SK-N-SH treated with all-trans-retinoic acid at 6 μM for 48 hours (cell line): ENCODE results near the gene DHRS7B.

Experiments
- ATAC-seq: fragments of 200-7000 bp; cut with Tn5 transposase; 3 replicates; pipeline ENCODE4 v1.9.1; 2020; ENCODE audit warnings: mild to moderate bottlenecking, moderate library complexity
- ARNTL ChIP-seq: fragments of 450-650 bp; formaldehyde crosslinking; IDR thresholded peaks from 2 replicates; pipeline ENCODE4 v1.5.0; 2020; ENCODE audit warnings: low read depth, mild to moderate bottlenecking, moderate library complexity, borderline replicate concordance
- BACH2 ChIP-seq: fragments of 250-450 bp; sonication (Bioruptor Pico); IDR thresholded peaks from 2 replicates; pipeline ENCODE4 v1.9.0; 2021; ENCODE audit warnings: mild to moderate bottlenecking, borderline replicate concordance
- CREB5 ChIP-seq: fragments of 250-450 bp; sonication (Bioruptor Pico); IDR thresholded peaks from 2 replicates; pipeline ENCODE4 v1.5.1; 2020; ENCODE audit warnings: low read depth, mild to moderate bottlenecking, moderate library complexity
- CSDC2 ChIP-seq: fragments of 250-450 bp; sonication (Bioruptor Pico); IDR thresholded peaks from 2 replicates; pipeline ENCODE4 v1.5.0; 2020; ENCODE audit warnings: mild to moderate bottlenecking, moderate library complexity
- ESRRG ChIP-seq: fragments of 250-450 bp; sonication (Bioruptor Pico); IDR thresholded peaks from 2 replicates; pipeline ENCODE4 v1.6.1; 2021; ENCODE audit warnings: mild to moderate bottlenecking
- GLIS3 ChIP-seq: fragments of 250-450 bp; sonication (Bioruptor Pico); IDR thresholded peaks from 2 replicates; pipeline ENCODE4 v1.5.0; 2020; ENCODE audit warnings: mild to moderate bottlenecking, moderate library complexity
- ISL1 ChIP-seq: fragments of 250-450 bp; sonication (Bioruptor Pico); IDR thresholded peaks from 2 replicates; pipeline ENCODE4 v2.1.2; 2022; ENCODE audit warnings: mild to moderate bottlenecking, moderate library complexity
- OSR1 ChIP-seq: fragments of 250-450 bp; sonication (Bioruptor Pico); IDR thresholded peaks from 2 replicates; pipeline ENCODE4 v1.8.0; 2022; ENCODE audit warnings: moderate library complexity, mild to moderate bottlenecking, inconsistent platforms
- POU6F1 ChIP-seq: fragments of 250-450 bp; sonication (Bioruptor Pico); IDR thresholded peaks from 2 replicates; pipeline ENCODE4 v1.8.0; 2021; ENCODE audit warnings: low read depth, mild to moderate bottlenecking, moderate library complexity, borderline replicate concordance
- PPARA ChIP-seq: fragments of 250-450 bp; sonication (Bioruptor Pico); IDR thresholded peaks from 2 replicates; pipeline ENCODE4 v1.5.0; 2020; ENCODE audit warnings: mild to moderate bottlenecking, borderline replicate concordance
- RARB ChIP-seq: fragments of 250-450 bp; sonication (Bioruptor Pico); IDR thresholded peaks from 2 replicates; pipeline ENCODE4 v1.8.0; 2021; ENCODE audit warnings: mild to moderate bottlenecking, moderate library complexity
- SNAI2 ChIP-seq: fragments of 250-450 bp; sonication (Bioruptor Pico); IDR thresholded peaks from 2 replicates; pipeline ENCODE4 v1.5.0; 2020; ENCODE audit warnings: mild to moderate bottlenecking, moderate library complexity
- TCF4 ChIP-seq: fragments of 250-450 bp; sonication (Bioruptor Pico); IDR thresholded peaks from 2 replicates; pipeline ENCODE4 v1.8.0; 2021; ENCODE audit warnings: mild to moderate bottlenecking, moderate library complexity, borderline replicate concordance
- TOX ChIP-seq: fragments of 250-450 bp; sonication (Bioruptor Pico); IDR thresholded peaks from 2 replicates; pipeline ENCODE4 v1.8.0; 2021; ENCODE audit warnings: mild to moderate bottlenecking, moderate library complexity, borderline replicate concordance
- ZFP3 ChIP-seq: fragments of 250-450 bp; sonication (Bioruptor Pico); IDR thresholded peaks from 2 replicates; pipeline ENCODE4 v1.5.0; 2020; ENCODE audit warnings: mild to moderate bottlenecking, moderate library complexity
- ZFP30 ChIP-seq: fragments of 450-650 bp; formaldehyde crosslinking; IDR thresholded peaks from 2 replicates; pipeline ENCODE4 v1.5.0; 2022; ENCODE audit warnings: mild to moderate bottlenecking, moderate library complexity
- ZNF70 ChIP-seq: fragments of 450-650 bp; formaldehyde crosslinking; IDR thresholded peaks from 2 replicates; pipeline ENCODE4 v1.5.0; 2020; ENCODE audit warnings: mild to moderate bottlenecking, moderate library complexity
- ZNF8 ChIP-seq: fragments of 450-650 bp; formaldehyde crosslinking; IDR thresholded peaks from 2 replicates; pipeline ENCODE4 v1.5.0; 2020; ENCODE audit warnings: mild to moderate bottlenecking, moderate library complexity
- TF ChIP-seq, protein P1 (sequence below): fragments of 250-450 bp; sonication (Bioruptor Pico); IDR thresholded peaks from 2 replicates; pipeline ENCODE4 v1.5.1; 2021; ENCODE audit warnings: mild to moderate bottlenecking, moderate library complexity
- TF ChIP-seq, protein P2 (sequence below): fragments of 250-450 bp; sonication (Bioruptor Pico); IDR thresholded peaks from 2 replicates; pipeline ENCODE4 v1.8.0; 2020; ENCODE audit warnings: mild to moderate bottlenecking, moderate library complexity, borderline replicate concordance

The DHRS7B gene

GRCh38 chr17:21089145-21089544, 37.6 kb upstream of the DHRS7B start:
- no peak for TF ChIP-seq TOX (CRISPR knock-in tag)
- TF ChIP-seq ARNTL: no peak
- TF ChIP-seq CREB5 (CRISPR knock-in tag): no peak
- no peak for TF ChIP-seq RARB (CRISPR knock-in tag)

GRCh38 chr17:21089933-21090901, 36.5 kb upstream of the DHRS7B start:
- no peak for ATAC-seq
- TF ChIP-seq BACH2 (no peak), ARNTL (no peak), TCF4 (CRISPR knock-in tag) (no peak), ZNF8 (CRISPR knock-in tag) (no peak), SNAI2 (CRISPR knock-in tag) (no peak), ESRRG (CRISPR knock-in tag) (no peak), POU6F1 (CRISPR knock-in tag) (no peak), ZNF70 (CRISPR knock-in tag) (no peak), ISL1 (no peak), ZFP3 (no peak), RARB (CRISPR knock-in tag) (no peak), TOX (CRISPR knock-in tag) (no peak)
- TF ChIP-seq, protein P1, sequence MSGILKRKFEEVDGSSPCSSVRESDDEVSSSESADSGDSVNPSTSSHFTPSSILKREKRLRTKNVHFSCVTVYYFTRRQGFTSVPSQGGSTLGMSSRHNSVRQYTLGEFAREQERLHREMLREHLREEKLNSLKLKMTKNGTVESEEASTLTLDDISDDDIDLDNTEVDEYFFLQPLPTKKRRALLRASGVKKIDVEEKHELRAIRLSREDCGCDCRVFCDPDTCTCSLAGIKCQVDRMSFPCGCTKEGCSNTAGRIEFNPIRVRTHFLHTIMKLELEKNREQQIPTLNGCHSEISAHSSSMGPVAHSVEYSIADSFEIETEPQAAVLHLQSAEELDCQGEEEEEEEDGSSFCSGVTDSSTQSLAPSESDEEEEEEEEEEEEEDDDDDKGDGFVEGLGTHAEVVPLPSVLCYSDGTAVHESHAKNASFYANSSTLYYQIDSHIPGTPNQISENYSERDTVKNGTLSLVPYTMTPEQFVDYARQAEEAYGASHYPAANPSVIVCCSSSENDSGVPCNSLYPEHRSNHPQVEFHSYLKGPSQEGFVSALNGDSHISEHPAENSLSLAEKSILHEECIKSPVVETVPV (CRISPR knock-in tag): no peak
- TF ChIP-seq, protein P2, sequence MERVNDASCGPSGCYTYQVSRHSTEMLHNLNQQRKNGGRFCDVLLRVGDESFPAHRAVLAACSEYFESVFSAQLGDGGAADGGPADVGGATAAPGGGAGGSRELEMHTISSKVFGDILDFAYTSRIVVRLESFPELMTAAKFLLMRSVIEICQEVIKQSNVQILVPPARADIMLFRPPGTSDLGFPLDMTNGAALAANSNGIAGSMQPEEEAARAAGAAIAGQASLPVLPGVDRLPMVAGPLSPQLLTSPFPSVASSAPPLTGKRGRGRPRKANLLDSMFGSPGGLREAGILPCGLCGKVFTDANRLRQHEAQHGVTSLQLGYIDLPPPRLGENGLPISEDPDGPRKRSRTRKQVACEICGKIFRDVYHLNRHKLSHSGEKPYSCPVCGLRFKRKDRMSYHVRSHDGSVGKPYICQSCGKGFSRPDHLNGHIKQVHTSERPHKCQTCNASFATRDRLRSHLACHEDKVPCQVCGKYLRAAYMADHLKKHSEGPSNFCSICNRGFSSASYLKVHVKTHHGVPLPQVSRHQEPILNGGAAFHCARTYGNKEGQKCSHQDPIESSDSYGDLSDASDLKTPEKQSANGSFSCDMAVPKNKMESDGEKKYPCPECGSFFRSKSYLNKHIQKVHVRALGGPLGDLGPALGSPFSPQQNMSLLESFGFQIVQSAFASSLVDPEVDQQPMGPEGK (CRISPR knock-in tag): no peak

More at GRCh38 chr17:21089145-21089544, 37.6 kb upstream of the DHRS7B start:
- ATAC-seq: no peak

- ATAC-seq: no peak
- no peak for TF ChIP-seq GLIS3 (CRISPR knock-in tag)
- no peak for TF ChIP-seq ESRRG (CRISPR knock-in tag)
- no peak for TF ChIP-seq TOX (CRISPR knock-in tag)
- no peak for TF ChIP-seq BACH2
- no peak for TF ChIP-seq ZNF70 (CRISPR knock-in tag)
- no peak for TF ChIP-seq ZFP3
- TF ChIP-seq ZFP30 (CRISPR knock-in tag): no peak
- no peak for TF ChIP-seq CSDC2 (CRISPR knock-in tag)
Measured at GRCh38 chr17:21090902-21091618, 35.7 kb upstream of the DHRS7B start.

DNA sequence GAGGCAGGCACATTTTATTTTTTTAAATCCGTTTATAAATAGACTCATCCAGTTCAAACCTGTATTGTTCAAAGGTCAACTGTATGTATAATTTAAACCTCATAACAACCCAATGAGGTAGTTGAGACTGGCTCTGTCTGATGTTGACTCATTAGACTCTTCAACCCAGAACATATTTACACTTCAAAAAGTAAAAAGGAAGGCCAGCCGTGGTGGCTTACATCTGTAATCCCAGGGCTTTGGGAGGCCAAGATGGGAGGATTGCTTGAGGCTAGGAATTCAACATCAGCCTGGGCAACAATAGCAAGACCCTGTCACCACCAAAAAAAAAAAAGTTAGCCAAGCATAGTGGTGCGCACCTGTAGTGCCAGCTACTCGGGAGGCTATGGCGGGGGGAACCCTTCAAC, 32.5 kb upstream of the DHRS7B start:
- no peak for ATAC-seq
- TF ChIP-seq OSR1 (no peak), ARNTL (no peak), CSDC2 (CRISPR knock-in tag) (no peak), ESRRG (CRISPR knock-in tag) (no peak), ZFP30 (CRISPR knock-in tag) (no peak), ZNF8 (CRISPR knock-in tag) (no peak), TCF4 (CRISPR knock-in tag) (no peak), PPARA (CRISPR knock-in tag) (no peak), ZFP3 (no peak)
